Vagina (tissue), 2 donors: Measurements from ENCODE around the gene CRMP1. TPM values are rescaled to one million over a fixed set of nuclear protein-coding genes. Genes with fewer than 3 reads are reported as not detected.

Experiments
- DNase-seq, 2 donors: peaks; one replicate each; pipeline ENCODE4 v3.0.0-alpha.2; 2017; ENCODE audit errors: extremely low spot score in 2 of 2
- H3K27ac ChIP-seq: fragments of 200-600 bp; sonication (generic); one replicate; pipeline ENCODE4 v1.5.1; 2019
- H3K27me3 ChIP-seq: fragments of 200-600 bp; sonication (generic); one replicate; pipeline ENCODE4 v1.5.1; 2019
- H3K36me3 ChIP-seq, 2 donors: fragments of 200-600 bp; sonication (generic); one replicate each; pipeline ENCODE4 v1.5.1; 2017 to 2019
- H3K4me1 ChIP-seq: fragments of 200-600 bp; sonication (generic); one replicate; pipeline ENCODE4 v1.5.1; 2019
- H3K4me3 ChIP-seq, 2 donors: fragments of 200-600 bp; sonication (generic); 1 replicate in 1 of 2; 2 replicates in 1 of 2; pipeline ENCODE4 v1.5.1; 2016 to 2019
- H3K9me3 ChIP-seq: fragments of 200-600 bp; sonication (generic); one replicate; pipeline ENCODE4 v1.5.1; 2019
- POLR2A ChIP-seq, 2 donors: fragments of 450-650 bp; IDR thresholded peaks; one replicate each; pipeline ENCODE4 v1.6.1; 2017; ENCODE audit warnings: antibody characterized with exemption in 2 of 2, mild to moderate bottlenecking in 2 of 2, moderate library complexity in 2 of 2
- POLR2AphosphoS5 ChIP-seq, 2 donors: sonication (generic); formaldehyde crosslinking; IDR thresholded peaks; one replicate each; pipeline ENCODE4 v1.9.0; 2017; ENCODE audit warnings: antibody characterized with exemption in 2 of 2, mild to moderate bottlenecking in 2 of 2, low read depth in 1 of 2; ENCODE audit not compliant: insufficient read depth in 1 of 2
- intact Hi-C: fragments of 100-400 bp; cut with DNase I; formaldehyde crosslinking; loops from one replicate; pipeline ENCODE4 v1.15.1; 2023
- total RNA-seq: library from RNA; depleted of rRNA; stranded (reverse); fragments of >200 nt; gene quantifications from one replicate; pipeline ENCODE4 v1.2.3, GENCODE V29; 2016
- TF ChIP-seq, protein P1 (sequence below), 3 experiments: fragments of 450-650 bp in 2 of 3; fragments of 200-600 bp in 1 of 3; sonication (generic) in 1 of 3; IDR thresholded peaks; one replicate each; pipeline ENCODE4 v1.5.1; 2017 to 2019; ENCODE audit warnings: antibody characterized with exemption in 3 of 3, mild to moderate bottlenecking in 2 of 3, moderate library complexity in 2 of 3

The CRMP1 gene
- total RNA-seq, 1 donor from 2014 or later = 3.4 TPM

DNA sequence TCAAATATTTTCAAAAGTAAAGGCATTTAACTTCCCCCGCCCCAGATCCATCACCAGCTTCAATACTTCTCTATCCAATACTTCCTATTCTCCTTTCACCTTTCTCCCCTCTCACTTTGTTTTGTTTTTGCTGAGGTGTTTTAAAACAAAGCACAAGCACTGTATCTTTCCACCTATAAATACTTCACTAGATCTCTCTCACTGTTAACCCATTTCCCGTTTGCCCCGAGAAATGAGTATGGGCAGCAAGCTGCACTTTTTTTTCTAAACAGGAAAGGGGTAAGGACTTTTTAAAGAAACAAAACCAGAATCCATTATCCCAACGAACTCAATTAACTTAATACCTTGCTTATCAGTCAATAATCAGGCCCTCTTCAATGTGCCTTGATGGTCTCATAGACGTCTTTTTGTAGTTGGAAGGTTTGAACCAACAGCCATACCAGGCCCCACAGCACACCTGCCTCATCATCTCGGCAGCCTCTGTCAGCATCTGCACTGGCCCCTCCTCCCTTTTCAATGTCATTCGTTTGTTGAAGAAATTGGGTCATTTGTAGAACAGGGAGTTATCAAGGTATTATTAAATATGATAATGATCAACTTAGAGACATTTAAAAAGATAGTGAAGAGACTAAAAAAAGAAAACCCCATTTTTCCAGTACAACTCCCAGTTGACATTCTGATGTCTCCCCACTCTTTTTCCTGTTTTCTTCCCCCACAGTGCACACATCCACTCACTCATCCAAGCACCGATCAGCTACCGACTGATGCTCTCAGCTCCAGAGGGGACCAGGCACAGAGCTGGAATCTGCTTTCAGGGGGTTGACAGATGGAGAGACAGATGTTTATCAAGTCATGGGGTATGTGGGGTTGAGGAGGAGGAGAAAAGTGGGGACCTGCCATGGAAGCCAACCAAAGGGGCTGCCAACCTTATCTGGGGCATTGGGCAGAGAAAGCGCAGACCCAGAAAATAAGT, 25.8 kb downstream of the CRMP1 start:
- intact Hi-C loops = no loop called here
- H3K27me3 ChIP-seq = no peaks in the 10 kb centered on the region
- H3K4me1 ChIP-seq = no peaks in the 10 kb centered on the region
- DNase-seq = no peak
- H3K27ac ChIP-seq = no peak overlapping the region
- TF ChIP-seq POLR2AphosphoS5 (IDR thresholded peaks at IDR 0.05; ENCODE audit: insufficient read depth in 1 of 2, low read depth in 1 of 2) = no peak
- TF ChIP-seq, protein P1, sequence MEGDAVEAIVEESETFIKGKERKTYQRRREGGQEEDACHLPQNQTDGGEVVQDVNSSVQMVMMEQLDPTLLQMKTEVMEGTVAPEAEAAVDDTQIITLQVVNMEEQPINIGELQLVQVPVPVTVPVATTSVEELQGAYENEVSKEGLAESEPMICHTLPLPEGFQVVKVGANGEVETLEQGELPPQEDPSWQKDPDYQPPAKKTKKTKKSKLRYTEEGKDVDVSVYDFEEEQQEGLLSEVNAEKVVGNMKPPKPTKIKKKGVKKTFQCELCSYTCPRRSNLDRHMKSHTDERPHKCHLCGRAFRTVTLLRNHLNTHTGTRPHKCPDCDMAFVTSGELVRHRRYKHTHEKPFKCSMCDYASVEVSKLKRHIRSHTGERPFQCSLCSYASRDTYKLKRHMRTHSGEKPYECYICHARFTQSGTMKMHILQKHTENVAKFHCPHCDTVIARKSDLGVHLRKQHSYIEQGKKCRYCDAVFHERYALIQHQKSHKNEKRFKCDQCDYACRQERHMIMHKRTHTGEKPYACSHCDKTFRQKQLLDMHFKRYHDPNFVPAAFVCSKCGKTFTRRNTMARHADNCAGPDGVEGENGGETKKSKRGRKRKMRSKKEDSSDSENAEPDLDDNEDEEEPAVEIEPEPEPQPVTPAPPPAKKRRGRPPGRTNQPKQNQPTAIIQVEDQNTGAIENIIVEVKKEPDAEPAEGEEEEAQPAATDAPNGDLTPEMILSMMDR (IDR thresholded peaks at IDR 0.05) = no peak
- no peak for TF ChIP-seq POLR2A (IDR thresholded peaks at IDR 0.05)
- no peak overlapping the region for H3K4me3 ChIP-seq
- H3K9me3 ChIP-seq = no peaks in the 10 kb centered on the region
- H3K36me3 ChIP-seq = no peaks in the 10 kb centered on the region

DNA sequence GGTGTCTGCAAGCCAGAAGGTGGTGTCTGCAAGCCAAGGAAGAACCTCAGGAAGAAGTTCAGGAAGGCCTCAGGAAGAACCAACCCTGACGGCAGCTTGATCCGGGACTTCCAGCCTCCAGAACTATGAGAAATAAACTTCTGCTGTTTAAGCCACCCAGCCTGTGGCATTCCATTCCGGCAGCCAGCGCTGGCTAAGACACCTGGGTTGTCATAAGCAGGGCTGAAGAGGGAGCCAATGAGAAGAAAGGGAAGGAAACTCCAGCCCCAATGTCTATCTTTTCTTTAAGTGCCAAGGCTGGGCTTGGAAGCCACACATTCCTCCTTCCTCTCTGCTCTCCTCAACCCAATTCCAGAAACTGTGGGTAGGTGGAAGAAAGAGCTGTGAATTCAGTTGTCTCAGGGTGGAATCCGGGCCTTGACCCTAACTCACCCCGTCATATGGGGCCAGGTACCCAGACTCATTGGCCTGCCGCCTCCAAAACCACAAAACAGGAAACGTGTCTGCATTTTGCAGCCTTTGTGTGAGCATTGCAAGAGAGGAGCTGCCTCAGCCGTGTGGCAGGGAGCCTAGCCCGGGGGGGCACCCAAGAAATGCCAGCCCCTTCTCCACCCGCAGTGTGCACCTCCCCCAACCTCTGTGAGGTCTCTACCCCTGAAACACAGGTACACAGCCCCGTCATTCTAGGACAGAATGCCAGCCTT, 26.8 kb downstream of the CRMP1 start:
- intact Hi-C loops = no loop called here
- H3K36me3 ChIP-seq = no peaks in the 10 kb centered on the region
- H3K9me3 ChIP-seq = no peaks in the 10 kb centered on the region
- H3K27me3 ChIP-seq = no peaks in the 10 kb centered on the region
- DNase-seq = no peak
- no peak overlapping the region for H3K27ac ChIP-seq
- H3K4me1 ChIP-seq = no peaks in the 10 kb centered on the region
- no peak overlapping the region for H3K4me3 ChIP-seq
- TF ChIP-seq, protein P1 (IDR thresholded peaks at IDR 0.05) = no peak
- TF ChIP-seq POLR2A (IDR thresholded peaks at IDR 0.05) (no peak), POLR2AphosphoS5 (IDR thresholded peaks at IDR 0.05; ENCODE audit: insufficient read depth in 1 of 2, low read depth in 1 of 2) (no peak)

DNA sequence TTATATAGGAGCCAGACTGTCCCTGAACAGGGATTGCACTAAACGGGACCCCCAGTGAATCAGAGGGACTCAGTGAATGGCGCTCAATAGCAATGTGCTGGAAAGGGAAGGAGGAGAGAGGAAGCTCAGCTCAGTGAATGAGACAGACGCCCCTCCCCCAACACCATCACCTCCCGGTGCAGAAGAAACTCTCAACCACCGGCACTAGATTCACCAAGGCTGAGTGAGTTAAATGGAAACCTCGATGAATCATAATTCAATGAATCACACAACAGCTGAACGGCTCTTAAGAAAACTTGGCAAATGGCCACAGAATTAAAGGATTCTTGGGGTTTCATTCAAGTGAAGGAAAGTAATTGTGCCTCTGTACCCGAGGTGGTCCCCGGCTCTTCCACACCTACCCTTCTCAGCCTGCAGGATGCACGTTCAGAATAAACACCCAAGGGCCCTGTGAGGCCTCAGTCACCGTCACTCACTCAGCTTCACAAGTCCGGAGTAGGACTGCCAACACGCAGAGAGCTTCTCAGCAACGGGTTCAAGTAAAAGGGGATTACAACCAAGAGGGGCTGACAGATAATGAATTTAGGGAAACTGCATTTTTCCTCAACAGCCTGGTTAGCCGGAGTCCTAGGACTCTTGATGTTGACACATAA, 29.3 kb downstream of the CRMP1 start:
- Histone ChIP-seq H3K27ac (no peak overlapping the region), H3K9me3 (no peaks in the 10 kb centered on the region), H3K27me3 (no peaks in the 10 kb centered on the region), H3K4me1 (no peaks in the 10 kb centered on the region), H3K36me3 (no peaks in the 10 kb centered on the region), H3K4me3 (no peak overlapping the region)
- intact Hi-C loops = no loop called here
- TF ChIP-seq, protein P1 (IDR thresholded peaks at IDR 0.05) = no peak
- TF ChIP-seq POLR2A (IDR thresholded peaks at IDR 0.05) = no peak
- TF ChIP-seq POLR2AphosphoS5 (IDR thresholded peaks at IDR 0.05; ENCODE audit: insufficient read depth in 1 of 2, low read depth in 1 of 2) = no peak
- no peak for DNase-seq

DNA sequence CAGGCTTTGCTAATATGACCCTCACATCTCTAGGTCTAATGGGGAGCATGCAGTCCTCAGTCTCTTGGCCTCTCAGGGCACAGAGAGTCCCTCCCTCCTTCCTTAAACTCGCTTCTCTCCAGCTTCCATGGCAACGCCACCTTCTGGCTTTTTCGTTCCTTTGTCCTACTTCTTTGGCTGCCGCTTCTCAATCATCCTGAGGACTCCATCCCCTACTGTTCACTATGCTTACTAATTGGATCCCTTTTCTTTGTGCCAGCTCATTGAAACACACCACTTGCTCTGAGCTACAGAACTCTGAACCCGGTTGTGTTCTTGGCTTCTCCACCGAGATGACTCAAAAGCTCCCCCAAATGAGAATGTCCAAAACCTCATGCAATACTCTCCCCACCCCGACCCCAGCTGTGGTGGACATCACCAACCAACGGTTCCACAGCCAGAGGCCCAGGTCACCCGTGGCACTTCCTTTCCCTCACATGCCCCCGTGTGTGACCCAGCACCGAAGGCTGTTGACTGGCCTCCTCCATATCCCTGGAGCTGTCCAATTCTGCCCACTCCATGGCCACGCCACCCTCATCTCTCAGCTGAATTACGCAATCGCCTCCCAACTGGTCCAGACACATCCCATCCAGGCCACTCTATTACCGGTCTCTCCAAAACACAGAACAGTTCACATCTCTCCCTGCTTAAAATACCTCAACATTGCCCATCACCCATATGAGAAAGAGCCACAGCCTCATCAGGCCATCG, 34.7 kb downstream of the CRMP1 start:
- Histone ChIP-seq H3K27ac (no peak overlapping the region), H3K4me3 (no peak overlapping the region), H3K9me3 (no peaks in the 10 kb centered on the region), H3K36me3 (no peaks in the 10 kb centered on the region), H3K27me3 (no peaks in the 10 kb centered on the region), H3K4me1 (no peaks in the 10 kb centered on the region)
- no peak for DNase-seq
- TF ChIP-seq, protein P1 (IDR thresholded peaks at IDR 0.05) = no peak
- TF ChIP-seq POLR2A (IDR thresholded peaks at IDR 0.05) (no peak), POLR2AphosphoS5 (IDR thresholded peaks at IDR 0.05; ENCODE audit: insufficient read depth in 1 of 2, low read depth in 1 of 2) (no peak)
- intact Hi-C loops = no loop called here
